B cell (primary cell): ENCODE measurements around the gene OVCH1. TPM values are rescaled to one million over a fixed set of nuclear protein-coding genes. Genes with fewer than 3 reads are reported as not detected.

ENCODE experiments used
- ATAC-seq: fragments of 200-7000 bp; cut with Tn5 transposase; one replicate; pipeline ENCODE4 v1.10.0; 2021; ENCODE audit warnings: low read depth, mild to moderate bottlenecking, moderate number of reproducible peaks, moderate library complexity
- CTCF ChIA-PET: fragments of 350-600 bp; sonication (Branson Sonifier 250); formaldehyde crosslinking; loops from one replicate; lab custom pipeline; 2021; ENCODE audit warnings: antibody characterized with exemption, inconsistent platforms; lab: Charles Lee
- POLR2A ChIA-PET: fragments of 350-600 bp; sonication (Branson Sonifier 250); formaldehyde crosslinking; loops from one replicate; lab custom pipeline; 2021; ENCODE audit warnings: antibody characterized with exemption; lab: Charles Lee
- DNase-seq: peaks from one replicate; pipeline ENCODE4 v3.0.0; 2013
- H2AFZ ChIP-seq: 2 replicates; pipeline ENCODE4 v1.6.1; 2012; ENCODE audit warnings: mild to moderate bottlenecking, low read depth, low read length; ENCODE audit not compliant: insufficient read depth, poor library complexity, severe bottlenecking
- H3K27ac ChIP-seq, 2 donors: 1 replicate in 1 of 2; 2 replicates in 1 of 2; pipeline ENCODE4 v1.5.1; 2012 to 2013; ENCODE audit warnings: low read length in 2 of 2, mild to moderate bottlenecking in 2 of 2, moderate library complexity in 1 of 2
- H3K27me3 ChIP-seq, 4 experiments: fragments of 200-600 bp in 1 of 4; sonication (generic) in 1 of 4; replicated peaks in 1 of 4; 1 replicate in 2 of 4; 2 replicates in 2 of 4; pipeline versions ENCODE4 v1.6.1 to v1.7.0; 2013 to 2016; ENCODE audit warnings: low read length in 3 of 4, mild to moderate bottlenecking in 2 of 4, mixed read lengths in 1 of 4, moderate library complexity in 1 of 4; ENCODE audit not compliant: insufficient read depth in 4 of 4, control insufficient read depth in 3 of 4; ENCODE audit errors: control extremely low read depth in 1 of 4
- H3K36me3 ChIP-seq, 2 experiments: replicated peaks in 1 of 2; 1 replicate in 1 of 2; 2 replicates in 1 of 2; pipeline versions ENCODE4 v1.6.1 to v1.7.1; 2013; ENCODE audit warnings: low read length in 1 of 2; ENCODE audit not compliant: insufficient read depth in 2 of 2, control insufficient read depth in 1 of 2; ENCODE audit errors: control extremely low read depth in 1 of 2, extremely low read depth in 1 of 2
- H3K4me1 ChIP-seq, 2 donors: fragments of 200-600 bp in 1 of 2; sonication (generic) in 1 of 2; 1 replicate in 1 of 2; 2 replicates in 1 of 2; pipeline versions ENCODE4 v1.5.1 to v1.6.1; 2013 to 2017; ENCODE audit warnings: low read length in 2 of 2; ENCODE audit not compliant: control insufficient read depth in 2 of 2, insufficient read depth in 2 of 2
- H3K4me2 ChIP-seq: replicated peaks from 2 replicates; pipeline ENCODE3; 2012; ENCODE audit warnings: mild to moderate bottlenecking, low read depth, low read length; ENCODE audit not compliant: poor library complexity, severe bottlenecking
- H3K4me3 ChIP-seq, 5 experiments: fragments of 200-600 bp in 1 of 5; sonication (generic) in 1 of 5; 1 replicate in 3 of 5; 2 replicates in 2 of 5; pipeline versions ENCODE4 v1.5.1 to v1.7.0; 2011 to 2016; ENCODE audit warnings: low read length in 4 of 5, mild to moderate bottlenecking in 4 of 5, low read depth in 2 of 5, control low read depth in 1 of 5, moderate library complexity in 1 of 5; ENCODE audit not compliant: insufficient read depth in 1 of 5; ENCODE audit errors: control extremely low read depth in 1 of 5, extremely low read depth in 1 of 5
- H3K79me2 ChIP-seq: fragments of 200-600 bp; sonication (generic); one replicate; pipeline ENCODE4 v1.6.0; 2016; ENCODE audit warnings: low read length; ENCODE audit not compliant: control insufficient read depth, insufficient read depth
- H3K9ac ChIP-seq: fragments of 200-600 bp; sonication (generic); 2 replicates; pipeline ENCODE4 v1.6.1; 2017; ENCODE audit warnings: mild to moderate bottlenecking, low read length, moderate library complexity
- H3K9me3 ChIP-seq, 3 donors: one replicate each; pipeline versions ENCODE4 v1.6.1 to v1.7.1; 2013; ENCODE audit warnings: low read length in 2 of 3; ENCODE audit not compliant: control insufficient read depth in 2 of 3, insufficient read depth in 1 of 3; ENCODE audit errors: control extremely low read depth in 1 of 3
- H4K20me1 ChIP-seq: 2 replicates; pipeline ENCODE4 v1.6.0; 2012; ENCODE audit warnings: mild to moderate bottlenecking, low read length; ENCODE audit not compliant: insufficient read depth, control insufficient read depth, poor library complexity, severe bottlenecking
- H3K27ac Mint-ChIP-seq: one replicate; pipeline ENCODE4 v1.8.0; 2021; ENCODE audit warnings: mixed read lengths
- H3K27me3 Mint-ChIP-seq: one replicate; pipeline ENCODE4 v1.8.0; 2021; ENCODE audit warnings: mixed read lengths
- H3K4me1 Mint-ChIP-seq: one replicate; pipeline ENCODE4 v1.8.0; 2021; ENCODE audit warnings: mixed read lengths
- H3K4me3 Mint-ChIP-seq: one replicate; pipeline ENCODE4 v1.8.0; 2021; ENCODE audit warnings: mixed read lengths
- H3K9me3 Mint-ChIP-seq: one replicate; pipeline ENCODE4 v1.8.0; 2022; ENCODE audit warnings: mixed read lengths; ENCODE audit not compliant: insufficient read depth
- EZH2 ChIP-seq: IDR thresholded peaks from 2 replicates; pipeline ENCODE4 v1.6.1; 2012; ENCODE audit warnings: borderline replicate concordance, low read depth, mild to moderate bottlenecking, moderate library complexity, low read length; ENCODE audit not compliant: insufficient read depth, poor library complexity, severe bottlenecking
- WGBS: methylation state at CpG from one replicate; pipeline ENCODE4 v1.1.5; 2013; ENCODE audit warnings: missing lambda C conversion rate; ENCODE audit not compliant: insufficient coverage; 5-methylcytosine and 5-hydroxymethylcytosine counted together
- intact Hi-C: fragments of 100-400 bp; cut with micrococcal nuclease; formaldehyde crosslinking; loops from one replicate; pipeline ENCODE4 v1.10.0; 2022
- polyA plus RNA-seq: library from polyadenylated mRNA; depleted of rRNA; stranded (reverse); fragments of >200 nt; gene quantifications from 2 replicates; pipeline ENCODE4 v1.2.3, GENCODE V29; 2012
- total RNA-seq, 2 donors: library from RNA; stranded (reverse); fragments of 120-200 nt in 1 of 2; gene quantifications; 1 replicate in 1 of 2; 2 replicates in 1 of 2; pipeline versions ENCODE4 v1.2.3 to v1.2.4, GENCODE V29; 2013 to 2022
- TF ChIP-seq, protein P1 (sequence below): fragments of 200-600 bp; IDR thresholded peaks from one replicate; pipeline ENCODE4 v1.8.0; 2022; ENCODE audit warnings: antibody characterized with exemption, mild to moderate bottlenecking

Gene OVCH1
- total and polyA plus RNA-seq, 2 donors (not counting 1 experiment from before 2014, with no cell fraction given), result not detected

DNA sequence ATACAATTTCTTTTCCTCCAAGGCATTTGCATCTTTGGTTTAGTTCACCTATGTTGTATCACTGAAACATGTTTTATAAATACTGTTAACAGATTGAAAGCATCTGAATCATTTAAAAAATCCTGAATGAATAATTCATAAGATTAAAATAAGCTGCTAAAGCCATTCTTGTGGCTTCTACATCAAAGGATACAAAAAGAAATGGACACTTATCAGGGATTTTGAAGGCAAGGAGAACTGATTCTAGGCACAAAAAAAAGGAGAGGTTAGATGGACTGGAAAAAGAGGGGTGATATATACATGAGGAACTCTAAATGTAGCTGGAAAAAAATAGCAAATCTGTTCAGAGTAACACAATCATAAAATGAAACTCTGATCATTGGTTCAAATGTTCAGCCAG, 5.8 kb upstream of the OVCH1 start:
- intact Hi-C loops, result no loop called here
- H3K27me3 Mint-ChIP-seq, result peaks cover 1% of the 10 kb centered on the region
- no peaks in the 10 kb centered on the region for H4K20me1 ChIP-seq
- H2AFZ ChIP-seq, result no peak overlapping the region
- ChIA-PET CTCF (no interaction called here), POLR2A (no interaction called here)
- H3K36me3 ChIP-seq, result no peaks in the 10 kb centered on the region
- ATAC-seq, result no peak
- H3K4me2 ChIP-seq, result no peak overlapping the region
- H3K9me3 Mint-ChIP-seq, result no peaks in the 10 kb centered on the region
- no peaks in the 10 kb centered on the region for H3K79me2 ChIP-seq
- no peak overlapping the region for H3K9ac ChIP-seq
- no peak overlapping the region for H3K27ac Mint-ChIP-seq
- peaks cover 2 to 8% of the 10 kb centered on the region in 2 donors for H3K4me1 ChIP-seq
- DNase-seq, result no peak
- H3K4me1 Mint-ChIP-seq, result peaks cover 13% of the 10 kb centered on the region
- H3K9me3 ChIP-seq, result no peaks in the 10 kb centered on the region
- H3K27ac ChIP-seq, result no peak overlapping the region
- H3K4me3 Mint-ChIP-seq, result no peak overlapping the region
- no peak for TF ChIP-seq EZH2
- TF ChIP-seq, protein P1, sequence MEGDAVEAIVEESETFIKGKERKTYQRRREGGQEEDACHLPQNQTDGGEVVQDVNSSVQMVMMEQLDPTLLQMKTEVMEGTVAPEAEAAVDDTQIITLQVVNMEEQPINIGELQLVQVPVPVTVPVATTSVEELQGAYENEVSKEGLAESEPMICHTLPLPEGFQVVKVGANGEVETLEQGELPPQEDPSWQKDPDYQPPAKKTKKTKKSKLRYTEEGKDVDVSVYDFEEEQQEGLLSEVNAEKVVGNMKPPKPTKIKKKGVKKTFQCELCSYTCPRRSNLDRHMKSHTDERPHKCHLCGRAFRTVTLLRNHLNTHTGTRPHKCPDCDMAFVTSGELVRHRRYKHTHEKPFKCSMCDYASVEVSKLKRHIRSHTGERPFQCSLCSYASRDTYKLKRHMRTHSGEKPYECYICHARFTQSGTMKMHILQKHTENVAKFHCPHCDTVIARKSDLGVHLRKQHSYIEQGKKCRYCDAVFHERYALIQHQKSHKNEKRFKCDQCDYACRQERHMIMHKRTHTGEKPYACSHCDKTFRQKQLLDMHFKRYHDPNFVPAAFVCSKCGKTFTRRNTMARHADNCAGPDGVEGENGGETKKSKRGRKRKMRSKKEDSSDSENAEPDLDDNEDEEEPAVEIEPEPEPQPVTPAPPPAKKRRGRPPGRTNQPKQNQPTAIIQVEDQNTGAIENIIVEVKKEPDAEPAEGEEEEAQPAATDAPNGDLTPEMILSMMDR, result no peak
- H3K4me3 ChIP-seq, result no peak overlapping the region
- H3K27me3 ChIP-seq, result peaks cover 0 to 4% (median 2%) of the 10 kb centered on the region in 4 experiments

DNA sequence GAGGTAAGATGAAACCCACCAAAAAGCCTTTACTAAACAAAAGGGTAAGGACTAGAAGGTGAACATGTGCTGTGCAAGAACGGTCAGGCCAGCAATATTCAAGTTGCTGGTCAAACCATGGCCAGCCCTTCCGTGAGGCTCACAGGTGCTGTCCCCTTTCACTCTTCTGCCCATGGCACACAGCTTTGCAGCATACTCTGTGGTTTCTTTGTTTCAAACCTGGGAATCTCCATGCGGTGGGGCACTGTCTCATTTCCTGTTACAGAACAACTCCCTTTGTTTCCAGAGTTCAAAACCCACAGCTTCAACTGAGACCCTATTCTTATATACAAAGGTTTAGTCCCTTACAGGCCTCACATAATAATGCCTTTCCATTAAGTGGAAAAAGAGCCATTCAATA, 1.7 kb upstream of the OVCH1 start:
- Histone ChIP-seq H3K4me1 (peaks cover 2 to 8% of the 10 kb centered on the region in 2 donors), H3K9ac (no peak overlapping the region), H3K9me3 (no peaks in the 10 kb centered on the region), H3K36me3 (no peaks in the 10 kb centered on the region), H3K27ac (no peak overlapping the region), H3K4me2 (no peak overlapping the region), H2AFZ (no peak overlapping the region), H3K4me3 (no peak overlapping the region), H3K27me3 (peaks cover 0 to 3% (median 0%) of the 10 kb centered on the region in 4 experiments), H3K79me2 (no peaks in the 10 kb centered on the region), H4K20me1 (no peaks in the 10 kb centered on the region)
- intact Hi-C loops, result no loop called here
- CTCF ChIA-PET, result no interaction called here
- Mint-ChIP-seq H3K4me3 (no peak overlapping the region), H3K27ac (no peak overlapping the region), H3K9me3 (no peaks in the 10 kb centered on the region), H3K27me3 (peaks cover 9% of the 10 kb centered on the region), H3K4me1 (peaks cover 13% of the 10 kb centered on the region)
- ATAC-seq, result no peak
- POLR2A ChIA-PET, result no interaction called here
- 76% methylated on average over 3 of the region's 3 CpGs for WGBS
- no peak for DNase-seq
- TF ChIP-seq EZH2, result no peak
- TF ChIP-seq, protein P1, result no peak
